Karpas-422 (cell line): ENCODE results near the gene CLHC1. TPM values are rescaled to one million over a fixed set of nuclear protein-coding genes. Genes with fewer than 3 reads are reported as not detected.
"Not testable (repeated sequence)": the region's sequence is repeated elsewhere in the genome, so short reads cannot be mapped to it uniquely, and the experiment has no call there.

Experiments used
- DNase-seq: peaks from one replicate; pipeline ENCODE4 v3.0.0-alpha.2; 2015
- H2AFZ ChIP-seq: fragments of 200-600 bp; sonication (generic); 2 replicates; pipeline ENCODE4 v1.6.1; 2014; ENCODE audit warnings: antibody characterized with exemption, low read length, mixed read lengths
- H3K27ac ChIP-seq: fragments of 200-600 bp; sonication (generic); 2 replicates; pipeline ENCODE4 v1.5.1; 2014; ENCODE audit warnings: mild to moderate bottlenecking, low read length, moderate library complexity
- H3K27me3 ChIP-seq: fragments of 200-600 bp; sonication (generic); 2 replicates; pipeline ENCODE4 v1.6.1; 2014; ENCODE audit warnings: low read length, mixed read lengths
- H3K36me3 ChIP-seq: fragments of 200-600 bp; sonication (generic); 2 replicates; pipeline ENCODE4 v1.6.1; 2014; ENCODE audit warnings: low read length, mixed read lengths; ENCODE audit not compliant: insufficient read depth
- H3K4me1 ChIP-seq: fragments of 200-600 bp; sonication (generic); 2 replicates; pipeline ENCODE4 v1.6.1; 2014; ENCODE audit warnings: mild to moderate bottlenecking, low read length, mixed read lengths
- H3K4me2 ChIP-seq: fragments of 200-600 bp; sonication (generic); 2 replicates; pipeline ENCODE4 v1.6.1; 2014; ENCODE audit warnings: low read length, low read depth, mild to moderate bottlenecking; ENCODE audit not compliant: poor library complexity, severe bottlenecking
- H3K4me3 ChIP-seq: fragments of 200-600 bp; sonication (generic); 2 replicates; pipeline ENCODE4 v1.5.1; 2014; ENCODE audit warnings: mild to moderate bottlenecking, antibody characterized with exemption, low read length, mixed read lengths
- H3K79me2 ChIP-seq: fragments of 200-600 bp; sonication (generic); 2 replicates; pipeline ENCODE4 v1.6.1; 2014; ENCODE audit warnings: mild to moderate bottlenecking, low read length, mixed read lengths
- H3K9ac ChIP-seq: fragments of 200-600 bp; sonication (generic); 2 replicates; pipeline ENCODE4 v1.6.0; 2014; ENCODE audit warnings: low read length
- H3K9me2 ChIP-seq: fragments of 200-600 bp; sonication (generic), shearing (Covaris generic); replicated peaks from 2 replicates; pipeline ENCODE4 v1.6.0; 2014; ENCODE audit warnings: mild to moderate bottlenecking, low read length, moderate library complexity; ENCODE audit not compliant: insufficient read depth
- H3K9me3 ChIP-seq: fragments of 300-700, 200-600 bp; sonication (generic); 2 replicates; pipeline ENCODE4 v1.6.1; 2014; ENCODE audit warnings: low read length, mixed read lengths
- H4K20me1 ChIP-seq: fragments of 200-600 bp; sonication (generic); 2 replicates; pipeline ENCODE4 v1.6.1; 2014; ENCODE audit warnings: mild to moderate bottlenecking, antibody characterized with exemption, low read length, low read depth; ENCODE audit not compliant: insufficient read depth
- total RNA-seq: library from RNA; depleted of rRNA; stranded (reverse); fragments of >200 nt; shearing (Covaris generic); gene quantifications from 2 replicates; pipeline ENCODE4 v1.2.3, GENCODE V29; 2014; ENCODE audit warnings: low replicate concordance; rRNA removed

CLHC1 gene
- total RNA-seq: 12.1 and 17.9 TPM in 2 replicates

GRCh38 chr2:55232084-55232862 is at the start of gene CLHC1, which contains the start of gene RPS27A:
CLHC1 (minus strand) TSS chr2:55232293; CDS start chr2:55222411, 9,882 bp downstream.
RPS27A (plus strand) TSS chr2:55232688; CDS start chr2:55232825, 137 bp downstream.
- peak within 1 kb of the TSS; percentile 96 for H3K4me3 ChIP-seq
- H3K79me2 ChIP-seq: peaks cover 63% of the 10 kb centered on the region
- peak within 1 kb of the TSS; percentile 98 for H3K9ac ChIP-seq
- peak within 1 kb of the TSS; percentile 86 for H3K4me2 ChIP-seq
- no peaks in the 10 kb centered on the region for H3K9me3 ChIP-seq
- peaks cover 42% of the 10 kb centered on the region for H3K4me1 ChIP-seq
- H3K9me2 ChIP-seq: 0 out of 2 replicates have a peak, but pooled peaks cover 2% of the 10 kb centered on the region
- peak within 1 kb of the TSS; percentile 90 for H3K27ac ChIP-seq
- peak; percentile 95 for DNase-seq
- H3K27me3 ChIP-seq: no peaks in the 10 kb centered on the region
- peaks cover 19% of the 10 kb centered on the region for H4K20me1 ChIP-seq
- H3K36me3 ChIP-seq: peaks cover 45% of the 10 kb centered on the region
- peak within 1 kb of the TSS; percentile 97 for H2AFZ ChIP-seq

GRCh38 chr2:55280851-55281546 is 48.9 kb upstream of the CLHC1 start:
- not testable (repeated sequence) for H3K27ac ChIP-seq, H4K20me1 ChIP-seq, H3K9me3 ChIP-seq, H3K9ac ChIP-seq, H3K27me3 ChIP-seq, H2AFZ ChIP-seq, DNase-seq, H3K36me3 ChIP-seq, H3K9me2 ChIP-seq
- Histone ChIP-seq H3K79me2 (peaks cover 12% of the 10 kb centered on the region), H3K4me1 (peaks cover 30% of the 10 kb centered on the region), H3K4me2 (peak overlapping the region; percentile 98), H3K4me3 (peak overlapping the region; percentile 94; the same call in 1 of the 2 replicates)

GRCh38 chr2:55279859-55280424 is 47.8 kb upstream of the CLHC1 start:
- not testable (repeated sequence) for H4K20me1 ChIP-seq, H3K36me3 ChIP-seq, H3K27me3 ChIP-seq, H3K9me2 ChIP-seq, H3K27ac ChIP-seq, H3K4me2 ChIP-seq, H2AFZ ChIP-seq, H3K9me3 ChIP-seq, H3K4me3 ChIP-seq, DNase-seq, H3K9ac ChIP-seq
- Histone ChIP-seq H3K4me1 (peaks cover 30% of the 10 kb centered on the region), H3K79me2 (peaks cover 12% of the 10 kb centered on the region)

GRCh38 chr2:55279214-55279835 is 47.2 kb upstream of the CLHC1 start:
- not testable (repeated sequence) for H3K9ac ChIP-seq, H3K27ac ChIP-seq, H3K27me3 ChIP-seq, H3K4me2 ChIP-seq, H2AFZ ChIP-seq, H3K4me3 ChIP-seq, H3K36me3 ChIP-seq, H3K9me3 ChIP-seq, H3K9me2 ChIP-seq, DNase-seq, H4K20me1 ChIP-seq
- H3K79me2 ChIP-seq: peaks cover 12% of the 10 kb centered on the region
- peaks cover 30% of the 10 kb centered on the region for H3K4me1 ChIP-seq

GRCh38 chr2:55277310-55277709 is 45.2 kb upstream of the CLHC1 start:
- Histone ChIP-seq H3K36me3 (no peaks in the 10 kb centered on the region), H4K20me1 (no peaks in the 10 kb centered on the region), H3K4me1 (peaks cover 14% of the 10 kb centered on the region), H3K4me3 (no peak overlapping the region), H3K79me2 (no peaks in the 10 kb centered on the region), H3K4me2 (no peak overlapping the region), H3K9me2 (no peaks in the 10 kb centered on the region), H3K27me3 (no peaks in the 10 kb centered on the region), H3K9me3 (no peaks in the 10 kb centered on the region), H3K27ac (no peak overlapping the region), H2AFZ (no peak overlapping the region), H3K9ac (no peak overlapping the region)
- no peak for DNase-seq

DNA sequence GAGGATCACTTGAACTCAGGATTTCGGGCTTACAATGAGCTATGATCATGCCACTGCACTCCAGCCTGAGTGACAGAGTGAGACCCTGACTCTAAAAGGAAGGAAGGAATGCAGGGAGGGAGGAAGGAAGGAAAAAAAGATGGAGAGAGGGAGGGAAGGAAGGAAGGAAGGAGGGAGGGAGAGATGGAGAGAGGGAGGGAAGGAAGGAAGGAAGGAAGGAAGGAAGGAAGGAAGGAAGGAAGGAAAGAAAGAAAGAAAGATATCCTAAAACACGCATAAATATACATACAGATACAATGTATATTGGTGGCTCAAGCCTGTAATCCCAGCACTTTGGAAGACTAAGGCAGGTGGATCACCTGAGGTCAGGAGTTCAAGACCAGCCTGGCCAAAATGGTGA is 42.3 kb upstream of the CLHC1 start:
- not testable (repeated sequence) for H3K79me2 ChIP-seq, DNase-seq, H4K20me1 ChIP-seq, H3K36me3 ChIP-seq, H3K4me3 ChIP-seq, H3K27me3 ChIP-seq, H3K27ac ChIP-seq, H2AFZ ChIP-seq, H3K9me3 ChIP-seq, H3K9ac ChIP-seq, H3K9me2 ChIP-seq, H3K4me2 ChIP-seq
- peaks cover 18% of the 10 kb centered on the region for H3K4me1 ChIP-seq

GRCh38 chr2:55269645-55269990 is 37.5 kb upstream of the CLHC1 start:
- no peak for DNase-seq
- H4K20me1 ChIP-seq: no peaks in the 10 kb centered on the region
- H3K4me2 ChIP-seq: peak overlapping the region; percentile 86
- H3K4me3 ChIP-seq: peak overlapping the region; percentile 98
- H3K9me2 ChIP-seq: no peaks in the 10 kb centered on the region
- no peaks in the 10 kb centered on the region for H3K9me3 ChIP-seq
- peak overlapping the region; percentile 74 for H3K27ac ChIP-seq
- no peaks in the 10 kb centered on the region for H3K27me3 ChIP-seq
- peak overlapping the region; percentile 50; the same call in 1 of the 2 replicates for H2AFZ ChIP-seq
- peak overlapping the region; percentile 94 for H3K9ac ChIP-seq
- peaks cover 32% of the 10 kb centered on the region for H3K79me2 ChIP-seq
- H3K36me3 ChIP-seq: peaks cover 13% of the 10 kb centered on the region; the same call in 1 of the 2 replicates
- peaks cover 18% of the 10 kb centered on the region for H3K4me1 ChIP-seq
